ENCODE measurements around the gene FGF22. TPM values are rescaled to one million over a fixed set of nuclear protein-coding genes. Genes with fewer than 3 reads are reported as not detected.

The FGF22 gene
- total and polyA plus RNA-seq, 2 of the 4 experiments (the other 2 are of a cell fraction): 0.14 TPM; not detected in 1

GRCh38 chr19:618247-618619, 21.4 kb upstream of the FGF22 start:
- no peak overlapping the region for H2AK9ac ChIP-seq (replicated peaks; ENCODE audit: low read depth, low read length, poor library complexity)
- no peaks in the 10 kb centered on the region for H3K9me1 ChIP-seq (ENCODE audit: insufficient read depth, low read length)
- no peak for DNase-seq
- H3K4me1 ChIP-seq (ENCODE audit: control insufficient read depth, insufficient read depth, low read length): no peaks in the 10 kb centered on the region
- H3K79me1 ChIP-seq (ENCODE audit: low read depth in 1 of 2, low read length in 2 of 2): no peaks in the 10 kb centered on the region
- no peak overlapping the region for H3K4me2 ChIP-seq (ENCODE audit: low read depth, low read length)
- H4K91ac ChIP-seq (ENCODE audit: insufficient read depth, low read depth, low read length): no peak overlapping the region
- H3K27ac ChIP-seq (ENCODE audit: insufficient read depth, low read length): no peak overlapping the region
- WGBS, 2 experiments (ENCODE audit: extremely low coverage in 2 of 2, insufficient read length in 1 of 2): 99% methylated on average over 11 of the region's 19 CpGs; no CpG with 5 or more reads in 1 of the 2 experiments
- no peaks in the 10 kb centered on the region; the same call in 1 of the 2 replicates for H3K27me3 ChIP-seq (ENCODE audit: control insufficient read depth, insufficient read depth, low read length)
- H3K9ac ChIP-seq (ENCODE audit: low read depth, low read length): no peak overlapping the region
- POLR2A ChIA-PET (ENCODE audit: unreplicated experiment): no interaction called here
- no peaks in the 10 kb centered on the region; the same call in none of the 2 replicates for H4K20me1 ChIP-seq (ENCODE audit: insufficient read depth, low read length)
- H2BK15ac ChIP-seq (ENCODE audit: low read depth, low read length): no peak overlapping the region
- dilution Hi-C loops (cut with HindIII; ENCODE audit: low sequenced_read_pairs, unreplicated experiment) (no loop called here), in situ Hi-C loops (cut with MboI; ENCODE audit: low sequenced_read_pairs) (no loop called here), intact Hi-C loops (cut with micrococcal nuclease) (no loop called here)
- H3K4me3 ChIP-seq (ENCODE audit: insufficient read depth, low read depth, low read length): no peak overlapping the region
- no peak overlapping the region for H3K18ac ChIP-seq (ENCODE audit: low read depth, low read length)
- H3K56ac ChIP-seq (ENCODE audit: extremely low read depth, insufficient read depth, low read length): no peak overlapping the region
- no peak overlapping the region for H2BK5ac ChIP-seq (ENCODE audit: low read depth, low read length, poor library complexity, severe bottlenecking)
- H3K14ac ChIP-seq (replicated peaks; ENCODE audit: low read depth, low read length): no peak overlapping the region
- peaks cover 38% of the 10 kb centered on the region for H3K36me3 ChIP-seq (ENCODE audit: control insufficient read depth, insufficient read depth, low read length)
- H3K4ac ChIP-seq (ENCODE audit: low read depth, low read length): no peak overlapping the region
- H4K5ac ChIP-seq (ENCODE audit: low read depth, low read length): no peak overlapping the region
- H2AK5ac ChIP-seq (ENCODE audit: low read depth, low read length): no peak overlapping the region
- H2BK120ac ChIP-seq (ENCODE audit: low read depth, low read length): no peak overlapping the region
- no peak for ATAC-seq (ENCODE audit: low read depth)
- TF ChIP-seq RCOR1 (IDR thresholded peaks at IDR 0.05; ENCODE audit: insufficient replicate concordance, low read length) (no peak), CEBPB (IDR thresholded peaks at IDR 0.05; ENCODE audit: low read depth, low read length) (no peak), MXI1 (IDR thresholded peaks at IDR 0.05; ENCODE audit: borderline replicate concordance, low read depth, low read length) (no peak), CHD1 (IDR thresholded peaks at IDR 0.05; ENCODE audit: low read depth, low read length) (no peak), CTCF (conservative IDR thresholded peaks at IDR 0.05; ENCODE audit: low read depth, low read length) (no peak), ELK1 (IDR thresholded peaks at IDR 0.05; ENCODE audit: borderline replicate concordance, low read depth, low read length) (no peak), MAZ (IDR thresholded peaks at IDR 0.05; ENCODE audit: borderline replicate concordance, low read depth, low read length) (no peak), USF2 (IDR thresholded peaks at IDR 0.05; ENCODE audit: low read depth, low read length) (no peak), MAFK (IDR thresholded peaks at IDR 0.05; ENCODE audit: low read depth, low read length) (no peak), SMC3 (IDR thresholded peaks at IDR 0.05; ENCODE audit: low read depth, low read length) (no peak), RFX5 (IDR thresholded peaks at IDR 0.05; ENCODE audit: low read depth, low read length) (no peak), BHLHE40 (IDR thresholded peaks at IDR 0.05; ENCODE audit: low read depth, low read length) (no peak)
- H3K9me3 ChIP-seq (ENCODE audit: control insufficient read depth, insufficient read depth, low read length): no peaks in the 10 kb centered on the region
- H2AFZ ChIP-seq (replicated peaks; ENCODE audit: low read length, poor library complexity): no peak overlapping the region
- CTCF ChIA-PET: no interaction called here
- no peak overlapping the region for H2BK20ac ChIP-seq (ENCODE audit: low read depth, low read length)
- H4K8ac ChIP-seq (ENCODE audit: low read depth in 2 of 2, low read length in 2 of 2): no peak overlapping the region
- no peak overlapping the region for H3K23ac ChIP-seq (ENCODE audit: low read depth, low read length)
- no TSS peak for BruUV-seq (replicated peaks)

Data from IMR-90 (cell line).